Glomerular endothelial cell (primary cell): ENCODE measurements around the gene CDT1. TPM values are rescaled to one million over a fixed set of nuclear protein-coding genes. Genes with fewer than 3 reads are reported as not detected.

Experiments used
- DNase-seq: peaks from one replicate; pipeline ENCODE4 v3.0.0-alpha.2; 2011; ENCODE audit warnings: low read depth, low spot score; ENCODE audit errors: extremely low read depth
- total RNA-seq: library from RNA; depleted of rRNA; stranded (reverse); fragments of >200 nt; gene quantifications from 2 replicates; pipeline ENCODE4 v1.2.3, GENCODE V29; 2015

Gene CDT1
- total RNA-seq, 1 donor from 2014 or later: 17.8 TPM

DNA sequence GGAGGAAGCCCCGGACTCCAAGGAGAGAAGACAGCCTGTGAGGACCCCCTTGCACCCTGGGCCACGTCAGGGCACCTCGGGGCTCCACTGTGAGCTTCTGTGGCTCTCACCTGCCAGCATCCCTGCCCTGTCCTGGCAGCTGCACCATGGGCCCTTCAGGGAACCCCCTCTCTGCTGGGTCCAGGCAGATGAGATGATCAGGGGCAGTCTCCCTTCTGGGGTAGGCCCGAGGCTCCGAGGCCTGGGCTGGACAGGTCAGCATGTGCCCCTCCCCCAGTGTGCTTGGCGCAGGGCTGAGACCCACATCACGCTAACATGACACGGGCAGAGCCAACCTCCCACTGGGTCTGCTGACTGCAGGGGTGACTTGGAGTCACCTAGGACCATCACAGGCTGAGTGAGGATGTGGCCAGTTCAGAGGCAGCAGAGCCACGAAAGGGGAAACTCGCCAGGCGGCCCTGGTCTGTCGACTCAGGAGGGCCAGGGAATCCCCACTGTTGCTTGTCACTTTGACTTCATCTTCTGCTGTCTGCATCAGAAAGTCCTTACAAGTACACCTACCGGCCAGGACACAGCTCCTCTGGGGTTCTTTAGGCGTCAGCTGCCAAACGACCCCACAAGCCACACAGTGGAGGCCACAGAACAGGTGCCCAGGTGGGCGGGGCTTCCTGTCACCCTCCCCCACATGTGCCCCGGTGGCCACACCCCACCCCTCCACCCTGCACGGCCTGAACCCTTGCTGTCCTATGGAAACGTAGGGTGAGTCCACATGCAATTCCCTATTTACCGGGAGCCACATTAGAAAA lies 50.9 kb downstream of the CDT1 start:
- DNase-seq: no peak

DNA sequence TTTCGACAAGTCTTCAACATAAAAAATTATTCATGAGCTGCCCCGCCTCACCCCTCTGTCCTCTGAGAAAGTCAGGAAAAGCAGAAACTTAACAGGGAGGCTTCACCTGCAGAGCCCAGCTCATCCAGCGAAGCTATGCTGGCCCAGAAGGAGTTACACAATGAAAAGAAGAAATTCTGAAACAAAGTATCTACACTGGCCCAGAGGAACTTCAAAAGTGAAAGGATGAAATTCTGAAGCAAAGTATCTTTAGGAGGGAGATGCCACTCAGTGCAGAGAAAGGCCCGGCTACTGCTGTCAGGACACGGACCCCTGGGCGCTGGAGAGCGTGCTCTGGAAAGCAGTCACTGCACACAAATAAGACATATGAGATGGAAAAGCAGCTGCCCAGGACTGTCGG lies 51.6 kb downstream of the CDT1 start:
- DNase-seq: no peak

DNA sequence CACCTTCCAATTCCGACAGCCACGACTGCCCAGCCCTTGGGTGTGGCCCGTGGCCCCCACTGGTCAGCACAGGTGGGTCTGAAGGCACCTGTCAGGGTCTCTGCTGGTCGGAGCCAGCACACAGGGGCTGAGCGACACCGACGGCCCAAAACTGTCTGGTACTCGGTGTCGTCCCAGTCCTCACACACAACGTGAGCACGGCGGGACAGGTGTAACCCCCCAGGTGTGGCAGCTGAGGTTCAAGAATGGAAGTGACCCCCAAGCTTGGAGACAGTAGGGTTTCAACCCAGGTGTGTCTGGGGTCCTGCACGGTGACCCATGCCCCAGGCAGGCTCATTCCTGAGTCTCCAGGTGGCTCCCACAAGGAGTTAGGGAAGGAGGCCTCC lies 52.1 kb downstream of the CDT1 start:
- DNase-seq: no peak

DNA sequence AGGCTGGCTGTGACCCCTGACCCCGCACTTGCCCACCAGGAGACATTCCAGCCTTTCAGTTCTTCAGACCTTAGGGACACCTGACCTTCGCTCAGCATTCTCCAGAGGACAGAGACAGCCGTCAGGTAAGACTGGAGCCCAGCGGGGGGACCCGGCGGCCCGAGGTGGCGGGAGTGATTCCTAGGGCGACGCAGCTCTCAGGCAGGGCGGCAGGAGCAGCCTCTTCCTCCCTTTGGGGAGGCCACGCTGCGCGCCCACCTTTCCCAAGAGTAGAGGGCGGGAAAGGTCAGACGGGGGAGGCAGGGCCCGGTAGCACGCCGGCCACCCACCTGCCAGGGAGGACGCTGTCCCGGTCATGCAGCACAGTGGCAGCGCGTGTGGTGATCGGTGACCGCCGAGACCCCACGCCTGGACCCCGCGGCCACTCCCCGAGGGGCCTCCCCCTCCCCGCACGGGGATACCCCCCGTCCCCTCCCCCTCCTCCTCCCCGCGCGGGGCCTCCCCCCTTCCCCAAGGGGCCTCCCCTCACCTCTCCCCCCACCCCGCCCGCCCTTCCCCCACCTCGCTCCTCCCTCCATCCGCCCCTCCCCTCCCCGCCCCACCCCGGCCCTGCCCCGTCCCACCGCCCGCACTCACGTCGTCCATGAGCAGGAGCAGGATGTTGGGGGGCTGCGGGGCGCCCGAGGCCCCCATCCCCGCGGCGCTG lies 52.7 kb downstream of the CDT1 start:
- no peak for DNase-seq

DNA sequence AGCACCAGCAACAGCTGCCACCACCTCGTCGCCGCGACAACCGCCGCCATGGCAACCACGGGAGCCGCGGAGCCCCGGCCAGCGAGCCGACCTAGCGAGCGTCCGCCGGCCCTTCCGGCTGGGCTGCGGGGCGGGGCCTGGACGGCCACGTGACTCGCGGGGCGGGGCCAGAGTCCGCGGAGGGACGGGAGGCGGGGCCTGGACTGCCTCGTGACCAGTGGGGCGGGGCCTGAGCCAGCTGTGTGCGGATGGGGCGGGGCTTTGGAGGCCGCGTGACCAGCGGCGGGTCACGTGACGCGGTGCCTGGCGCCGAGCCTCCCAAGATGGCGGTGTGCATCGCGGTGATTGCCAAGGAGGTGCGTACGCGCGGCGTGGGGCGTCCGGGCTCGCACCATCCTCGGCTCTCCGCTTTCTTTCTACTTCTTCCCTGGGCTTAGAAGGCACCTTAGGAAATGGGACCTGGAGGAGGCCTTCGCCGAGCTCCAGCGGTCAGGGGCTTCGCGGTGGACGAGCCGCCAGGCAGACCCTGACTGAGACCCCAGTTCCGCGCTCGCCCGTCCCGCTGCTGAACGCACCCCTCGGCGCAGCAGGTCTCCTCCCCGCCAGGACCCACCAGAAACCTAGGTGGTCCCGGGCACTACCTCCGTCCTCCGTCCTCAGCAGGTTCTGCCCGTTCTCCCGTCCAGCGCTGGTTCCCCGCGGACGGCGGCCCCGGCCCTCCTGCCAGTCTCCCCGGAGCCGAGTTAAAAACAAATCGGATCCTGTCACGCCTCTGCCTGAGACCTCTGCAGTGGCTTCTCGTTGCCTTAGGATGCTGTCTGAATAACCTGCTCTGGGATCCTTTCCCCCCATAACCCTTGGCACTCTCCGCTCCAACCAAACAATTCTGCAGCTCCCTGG lies 53.5 kb downstream of the CDT1 start, which contains the start of the genes GALNS and TRAPPC2L:
GALNS (minus strand) TSS at position 120 of the 900 bp plus-strand sequence; CDS start at position 50, 70 bp downstream.
TRAPPC2L (plus strand) TSS at position 300 of the 900 bp plus-strand sequence; CDS start at position 324, 24 bp downstream.
- peak; percentile 29 for DNase-seq

DNA sequence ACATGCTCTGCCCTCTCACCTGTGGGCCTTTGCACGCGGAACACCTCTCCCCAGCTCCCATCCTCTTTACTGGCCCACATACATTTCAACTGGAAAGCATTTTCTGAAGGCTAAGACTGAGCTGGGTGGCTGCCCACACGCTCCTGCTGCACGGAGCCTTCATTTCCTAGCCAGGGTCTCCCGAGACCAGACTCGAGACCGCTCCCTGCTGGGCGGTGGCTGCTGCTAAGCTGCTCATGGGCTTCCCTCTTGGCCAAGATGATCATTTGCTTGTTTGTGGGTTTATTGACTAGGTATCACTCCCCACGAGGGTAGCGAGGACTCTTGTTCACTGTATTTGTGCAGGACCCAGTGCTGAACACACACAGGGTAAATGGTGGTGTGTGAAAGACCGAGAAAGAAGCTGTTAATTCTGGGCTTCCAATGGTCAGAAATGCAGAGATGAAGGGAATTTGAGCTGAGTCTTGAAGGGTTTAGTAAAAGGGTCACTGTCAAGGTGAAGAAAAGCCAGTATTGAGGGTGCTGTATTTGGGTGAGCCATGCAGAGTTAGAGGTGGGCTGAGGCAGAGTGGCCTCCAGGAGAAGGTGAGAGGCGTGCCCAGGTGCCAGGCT lies 54.2 kb downstream of the CDT1 start:
- DNase-seq: no peak

Other genes with a start within 250 kb of the CDT1 start
- gene ZC3H18, start 233.4 kb upstream of the CDT1 start, total RNA-seq: 20.1 and 31.0 TPM in 2 replicates
- gene IL17C, start 165.2 kb upstream of the CDT1 start, total RNA-seq: not detected in 2 replicates
- 363 and 525 TPM in 2 replicates for gene CYBA, start 152.7 kb upstream of the CDT1 start, total RNA-seq
- gene MVD, start 140.7 kb upstream of the CDT1 start, total RNA-seq: 61.1 and 83.8 TPM in 2 replicates
- gene SNAI3, start 117.3 kb upstream of the CDT1 start, total RNA-seq: 0.12 TPM in 1 of 2 replicates, not detected in the other
- 27.3 and 36.0 TPM in 2 replicates for gene RNF166, start 97.4 kb upstream of the CDT1 start, total RNA-seq
- 17.5 and 17.8 TPM in 2 replicates for gene CTU2, start 97.3 kb upstream of the CDT1 start, total RNA-seq
- 289 and 466 TPM in 2 replicates for gene PIEZO1, start 18.6 kb upstream of the CDT1 start, total RNA-seq
- gene APRT, start 8.1 kb downstream of the CDT1 start, total RNA-seq: 189 and 288 TPM in 2 replicates
- 47.8 and 60.4 TPM in 2 replicates for gene GALNS, start 53.2 kb downstream of the CDT1 start, total RNA-seq
- gene TRAPPC2L, start 53.3 kb downstream of the CDT1 start, total RNA-seq: 47.4 and 53.1 TPM in 2 replicates
- not detected in 2 replicates for gene PABPN1L, start 62.9 kb downstream of the CDT1 start, total RNA-seq
- 0.05 and 0.23 TPM in 2 replicates for gene CBFA2T3, start 173.4 kb downstream of the CDT1 start, total RNA-seq